GM19351 (cell line): ENCODE data around the gene VTI1A.
"Not testable (repeated sequence)": the region's sequence is repeated elsewhere in the genome, so short reads cannot be mapped to it uniquely, and the experiment has no call there.

ENCODE experiments used
- ATAC-seq: cut with Tn5 transposase; IDR thresholded peaks from one replicate; pipeline ENCODE4 v1.9.1; 2021; ENCODE audit warnings: mild to moderate bottlenecking, moderate library complexity; ENCODE audit not compliant: unreplicated experiment

VTI1A gene

GRCh38 chr10:112712536-112712935, 265.5 kb downstream of the VTI1A start:
- no peak for ATAC-seq

GRCh38 chr10:112713411-112713810, 266.4 kb downstream of the VTI1A start:
- no peak for ATAC-seq

GRCh38 chr10:112715581-112715980, 268.6 kb downstream of the VTI1A start:
- no peak for ATAC-seq

GRCh38 chr10:112716076-112716475, 269.1 kb downstream of the VTI1A start:
- no peak for ATAC-seq

- ATAC-seq: no peak
These were observed 270.0 kb downstream of the VTI1A start for GRCh38 chr10:112716924-112717413.

- no peak for ATAC-seq
These were observed 273.2 kb downstream of the VTI1A start for GRCh38 chr10:112720178-112720577.

GRCh38 chr10:112721080-112721698, 274.2 kb downstream of the VTI1A start:
- no peak for ATAC-seq

GRCh38 chr10:112722758-112723157, 275.7 kb downstream of the VTI1A start:
- ATAC-seq: no peak

- ATAC-seq: no peak
These were observed 276.9 kb downstream of the VTI1A start for GRCh38 chr10:112723876-112724275.

- no peak for ATAC-seq
These were observed 277.5 kb downstream of the VTI1A start for GRCh38 chr10:112724404-112724991.

- no peak for ATAC-seq
These were observed 281.3 kb downstream of the VTI1A start for GRCh38 chr10:112728118-112728883.

GRCh38 chr10:112728997-112729396, 282.0 kb downstream of the VTI1A start:
- no peak for ATAC-seq

- not testable (repeated sequence) for ATAC-seq
These were observed 284.4 kb downstream of the VTI1A start for GRCh38 chr10:112731450-112731849.

GRCh38 chr10:112732277-112732921, 285.4 kb downstream of the VTI1A start:
- ATAC-seq: no peak

- no peak for ATAC-seq
These were observed 288.2 kb downstream of the VTI1A start for GRCh38 chr10:112735041-112735695.

- ATAC-seq: no peak
These were observed 291.9 kb downstream of the VTI1A start for GRCh38 chr10:112738606-112739591.

GRCh38 chr10:112739592-112740353, 292.8 kb downstream of the VTI1A start:
- ATAC-seq: no peak

- no peak for ATAC-seq
These were observed 294.9 kb downstream of the VTI1A start for GRCh38 chr10:112741830-112742402.
